Endothelial cell of umbilical vein (primary cell): ENCODE data around the gene GIPR. TPM values are rescaled to one million over a fixed set of nuclear protein-coding genes. Genes with fewer than 3 reads are reported as not detected.
A peak's percentile ranks its signal among the peaks of the same experiment; 100 is the strongest.

Experiments
- BruUV-seq: library from RNA; stranded (reverse); fragments of 400-500 nt; replicated peaks from 2 replicates; lab custom pipeline; 2021; lab: Mats Ljungman, UMichigan
- CTCF ChIA-PET: fragments of 300-600, 350-600 bp; sonication (Branson Sonifier 250); formaldehyde crosslinking; loops from one replicate; lab custom pipeline; 2021; ENCODE audit warnings: antibody characterized with exemption, inconsistent platforms; lab: Charles Lee
- POLR2A ChIA-PET: fragments of 300-600, 350-600 bp; sonication (Branson Sonifier 250); formaldehyde crosslinking; loops from one replicate; lab custom pipeline; 2021; ENCODE audit warnings: antibody characterized with exemption, inconsistent platforms; lab: Charles Lee
- DNase-seq: peaks from one replicate; pipeline ENCODE4 v3.0.0-alpha.2; 2011; ENCODE audit warnings: low read depth, low spot score
- FAIRE-seq: peaks from 2 replicates; lab custom pipeline; 2011; peaks lifted over from hg19 to GRCh38; lab: Jason Lieb, UNC
- H2AFZ ChIP-seq: 2 replicates; pipeline ENCODE4 v1.6.0; 2012; ENCODE audit warnings: low read depth, low read length, control low read depth, inconsistent platforms
- H3K27ac ChIP-seq: 2 replicates; pipeline ENCODE4 v1.5.1; 2011; ENCODE audit warnings: low read depth, mild to moderate bottlenecking, control low read depth, low read length, moderate library complexity; ENCODE audit not compliant: insufficient read depth
- H3K27me3 ChIP-seq, 2 experiments: 2 replicates each; pipeline versions ENCODE4 v1.6.0 to v1.6.1; 2011; ENCODE audit warnings: low read length in 2 of 2, mixed read lengths in 1 of 2; ENCODE audit not compliant: control insufficient read depth in 2 of 2, insufficient read depth in 2 of 2
- H3K36me3 ChIP-seq, 2 experiments: 2 replicates in 1 of 2; 3 replicates in 1 of 2; pipeline ENCODE4 v1.5.1; 2011; ENCODE audit warnings: low read length in 2 of 2, mild to moderate bottlenecking in 1 of 2, moderate library complexity in 1 of 2; ENCODE audit not compliant: control insufficient read depth in 2 of 2, insufficient read depth in 2 of 2; ENCODE audit errors: extremely low read depth in 1 of 2
- H3K4me1 ChIP-seq: 3 replicates; pipeline ENCODE4 v1.5.1; 2011; ENCODE audit warnings: mild to moderate bottlenecking, low read length; ENCODE audit not compliant: control insufficient read depth, insufficient read depth; ENCODE audit errors: extremely low read depth
- H3K4me2 ChIP-seq: 2 replicates; pipeline ENCODE4 v1.6.1; 2011; ENCODE audit warnings: low read length, control low read depth, mixed read lengths; ENCODE audit not compliant: insufficient read depth
- H3K4me3 ChIP-seq, 3 experiments: fragments of 200-600 bp in 1 of 3; sonication (generic), shearing (Covaris generic) in 1 of 3; replicated peaks in 1 of 3; 2 replicates each; pipeline ENCODE4 v1.5.1; 2011 to 2016; ENCODE audit warnings: control low read depth in 3 of 3, low read length in 3 of 3, mild to moderate bottlenecking in 2 of 3, inconsistent platforms in 1 of 3, low read depth in 1 of 3, moderate library complexity in 1 of 3; ENCODE audit not compliant: insufficient read depth in 1 of 3
- H3K79me2 ChIP-seq: 2 replicates; pipeline ENCODE4 v1.6.0; 2012; ENCODE audit warnings: low read length, inconsistent platforms; ENCODE audit not compliant: control insufficient read depth, insufficient read depth
- H3K9ac ChIP-seq: replicated peaks from 2 replicates; pipeline ENCODE3; 2011; ENCODE audit warnings: low read length, control low read depth; ENCODE audit not compliant: insufficient read depth; ENCODE audit errors: extremely low read depth
- H3K9me1 ChIP-seq: replicated peaks from 3 replicates; pipeline ENCODE4 v1.6.0; 2011; ENCODE audit warnings: mild to moderate bottlenecking, low read length; ENCODE audit not compliant: control insufficient read depth, insufficient read depth; ENCODE audit errors: extremely low read depth
- H3K9me3 ChIP-seq: replicated peaks from 2 replicates; pipeline ENCODE4 v1.5.1; 2012; ENCODE audit warnings: low read length, inconsistent platforms; ENCODE audit not compliant: control insufficient read depth, insufficient read depth
- H4K20me1 ChIP-seq: replicated peaks from 2 replicates; pipeline ENCODE3; 2011; ENCODE audit warnings: mild to moderate bottlenecking, low read length; ENCODE audit not compliant: control insufficient read depth, insufficient read depth; ENCODE audit errors: extremely low read depth
- CTCF ChIP-seq, 2 donors: IDR thresholded peaks; 1 replicate in 1 of 2; 2 replicates in 1 of 2; pipeline ENCODE4 v1.5.1; 2011; ENCODE audit warnings: low read length in 2 of 2, mild to moderate bottlenecking in 2 of 2, moderate library complexity in 2 of 2, control low read depth in 1 of 2, inconsistent platforms in 1 of 2, low read depth in 1 of 2; ENCODE audit not compliant: insufficient read depth in 1 of 2; ENCODE audit errors: extremely low read depth in 1 of 2
- EZH2 ChIP-seq: IDR thresholded peaks from 2 replicates; pipeline ENCODE4 v1.6.1; 2012; ENCODE audit warnings: borderline replicate concordance, low read depth, mild to moderate bottlenecking, moderate library complexity, low read length, inconsistent platforms; ENCODE audit not compliant: severe bottlenecking
- FOS ChIP-seq: IDR thresholded peaks from 2 replicates; pipeline ENCODE4 v1.6.1; 2011; ENCODE audit warnings: mild to moderate bottlenecking, low read length, moderate library complexity, borderline replicate concordance; ENCODE audit not compliant: insufficient read depth
- GATA2 ChIP-seq: IDR thresholded peaks from 2 replicates; pipeline ENCODE4 v1.7.0; 2011; ENCODE audit warnings: low read depth, mild to moderate bottlenecking, moderate library complexity, mixed read lengths, low read length; ENCODE audit not compliant: insufficient read length, insufficient read depth
- JUN ChIP-seq: IDR thresholded peaks from 2 replicates; pipeline ENCODE4 v1.6.1; 2011; ENCODE audit warnings: borderline replicate concordance, low read depth; ENCODE audit not compliant: insufficient read length, insufficient read depth
- MAX ChIP-seq: IDR thresholded peaks from 2 replicates; pipeline ENCODE4 v1.6.1; 2011; ENCODE audit not compliant: insufficient read depth, insufficient read length
- MYC ChIP-seq: IDR thresholded peaks from one replicate; pipeline ENCODE4 v1.6.1; 2011; ENCODE audit warnings: mild to moderate bottlenecking, low read depth, low read length
- POLR2A ChIP-seq: IDR thresholded peaks from 2 replicates; pipeline ENCODE4 v1.6.1; 2012; ENCODE audit warnings: low read depth, mild to moderate bottlenecking, control low read depth, low read length
- POLR2AphosphoS5 ChIP-seq: IDR thresholded peaks from 2 replicates; pipeline ENCODE4 v1.6.1; 2012; ENCODE audit warnings: low read depth, mild to moderate bottlenecking, control low read depth, low read length, moderate library complexity; ENCODE audit not compliant: insufficient read depth
- dilution Hi-C: fragments of 300-500 bp; cut with MboI; formaldehyde crosslinking; loops from one replicate; pipeline ENCODE4 v1.15.0; 2019; ENCODE audit warnings: low sequenced_read_pairs; ENCODE audit not compliant: extremely low pct_ligation_motif_present
- intact Hi-C: fragments of 100-400 bp; cut with micrococcal nuclease; formaldehyde crosslinking; loops from one replicate; pipeline ENCODE4 v1.10.0; 2022
- polyA plus RNA-seq, 4 experiments: library from polyadenylated mRNA; depleted of rRNA in 3 of 4; stranded (reverse) in 3 of 4; unstranded in 1 of 4; fragments of >200 nt; gene quantifications; 2 replicates each; pipeline versions ENCODE4 v1.2.1 to v1.2.3, GENCODE V29; 2011 to 2012; ENCODE audit warnings: missing spikeins in 1 of 4
- total RNA-seq: library from RNA; stranded (reverse); gene quantifications from 2 replicates; pipeline ENCODE4 v1.2.3, GENCODE V29; 2021

The GIPR gene
- total and polyA plus RNA-seq, 2 donors (not counting 3 experiments of a cell fraction or from before 2014, with no cell fraction given): not detected

GRCh38 chr19:45645631-45646344 is 22.2 kb upstream of the GIPR start:
- intact Hi-C loops: loop anchor here (1.0 to 5.0 kb wide), 3 partner anchors 47 to 139 kb away; partner anchors contain the start of genes FBXO46, QPCTL and SNRPD2
- POLR2A ChIA-PET: interaction anchor here (0.6 to 1.0 kb wide), 3 partner anchors 30 to 675 kb away, joined by 3 to 5 read pairs (median 4); no protein-coding TSS in a partner anchor

More at GRCh38 chr19:45645631-45646344, 22.2 kb upstream of the GIPR start:
- peaks cover 28% of the 10 kb centered on the region for H3K4me1 ChIP-seq
- DNase-seq: peak; percentile 94
- H2AFZ ChIP-seq: peak overlapping the region; percentile 63
- dilution Hi-C loops: no loop called here
- H3K9me3 ChIP-seq: no peaks in the 10 kb centered on the region
- peak overlapping the region; percentile 72 for H3K4me2 ChIP-seq
- CTCF ChIA-PET: interaction anchor here (0.9 to 1.4 kb wide), 10 partner anchors 20 to 206 kb away, joined by 3 to 15 read pairs (median 5); no protein-coding TSS in a partner anchor
- peak overlapping the region; percentile 7 to 55 (median 46) for H3K4me3 ChIP-seq
- no peaks in the 10 kb centered on the region for H3K27me3 ChIP-seq
- H3K36me3 ChIP-seq: no peaks in the 10 kb centered on the region
- H3K9me1 ChIP-seq: no peaks in the 10 kb centered on the region
- peak overlapping the region; percentile 8 for H3K9ac ChIP-seq
- no TSS peak for BruUV-seq
- no peaks in the 10 kb centered on the region for H4K20me1 ChIP-seq
- TF ChIP-seq MAX: no peak
- TF ChIP-seq POLR2A: no peak
- no peak for TF ChIP-seq FOS
- no peak for TF ChIP-seq MYC
- no peak for TF ChIP-seq GATA2
- no peak for TF ChIP-seq EZH2
- no peak for TF ChIP-seq POLR2AphosphoS5
- no peak for TF ChIP-seq CTCF (IDR thresholded peaks at IDR 0.05; ENCODE audit: extremely low read depth in 1 of 2, insufficient read depth in 1 of 2, low read depth in 1 of 2, low read length in 2 of 2)
- no peak for TF ChIP-seq JUN
- no peaks in the 10 kb centered on the region for H3K79me2 ChIP-seq
- FAIRE-seq: peak; percentile 95
- no peak overlapping the region for H3K27ac ChIP-seq
